Liver (tissue), 9 donors: Measurements from ENCODE around the gene NUTF2. TPM values are rescaled to one million over a fixed set of nuclear protein-coding genes. Genes with fewer than 3 reads are reported as not detected.

ENCODE experiments used
- DNase-seq: peaks from one replicate; pipeline ENCODE4 v3.0.0-alpha.2; 2017; ENCODE audit warnings: low spot score
- H3K27ac ChIP-seq, 2 donors: one replicate each; pipeline ENCODE4 v1.7.0; 2013; ENCODE audit warnings: inconsistent platforms in 2 of 2, low read length in 2 of 2, control low read depth in 1 of 2, low read depth in 1 of 2, mild to moderate bottlenecking in 1 of 2
- H3K27me3 ChIP-seq, 4 donors: one replicate each; pipeline versions ENCODE4 v1.6.1 to v1.7.0; 2013; ENCODE audit warnings: low read length in 3 of 4, inconsistent platforms in 1 of 4, mild to moderate bottlenecking in 1 of 4, moderate library complexity in 1 of 4; ENCODE audit not compliant: control insufficient read depth in 4 of 4, insufficient read depth in 4 of 4
- H3K36me3 ChIP-seq, 4 donors: one replicate each; pipeline versions ENCODE4 v1.6.1 to v1.7.0; 2013; ENCODE audit warnings: low read length in 3 of 4, mild to moderate bottlenecking in 3 of 4, low read depth in 1 of 4, moderate library complexity in 1 of 4; ENCODE audit not compliant: control insufficient read depth in 4 of 4, insufficient read depth in 3 of 4
- H3K4me1 ChIP-seq, 4 donors: one replicate each; pipeline versions ENCODE4 v1.6.1 to v1.7.0; 2013; ENCODE audit warnings: low read length in 3 of 4, mild to moderate bottlenecking in 3 of 4, moderate library complexity in 1 of 4; ENCODE audit not compliant: control insufficient read depth in 4 of 4, insufficient read depth in 4 of 4
- H3K4me3 ChIP-seq, 3 donors: one replicate each; pipeline versions ENCODE4 v1.6.1 to v1.7.0; 2013; ENCODE audit warnings: low read length in 3 of 3, control low read depth in 1 of 3, low read depth in 1 of 3, mild to moderate bottlenecking in 1 of 3
- H3K9ac ChIP-seq, 2 donors: one replicate each; pipeline ENCODE4 v1.7.0; 2013; ENCODE audit warnings: low read length in 2 of 2, mild to moderate bottlenecking in 2 of 2, moderate library complexity in 2 of 2, control low read depth in 1 of 2, low read depth in 1 of 2
- H3K9me3 ChIP-seq, 4 donors: one replicate each; pipeline versions ENCODE4 v1.6.1 to v1.7.0; 2013; ENCODE audit warnings: low read length in 3 of 4; ENCODE audit not compliant: control insufficient read depth in 4 of 4
- EGR1 ChIP-seq, 2 donors: IDR thresholded peaks; 2 replicates each; pipeline ENCODE4 v1.6.1; 2016 to 2018; ENCODE audit warnings: antibody characterized with exemption in 2 of 2, low read depth in 2 of 2
- FOXA1 ChIP-seq: IDR thresholded peaks from 2 replicates; pipeline ENCODE4 v1.6.1; 2016; ENCODE audit warnings: antibody characterized with exemption
- FOXA2 ChIP-seq: IDR thresholded peaks from 2 replicates; pipeline ENCODE4 v1.6.1; 2016; ENCODE audit warnings: antibody characterized with exemption
- GABPA ChIP-seq, 2 donors: IDR thresholded peaks in 1 of 2; conservative IDR thresholded peaks in 1 of 2; 2 replicates each; pipeline ENCODE4 v1.6.1; 2016; ENCODE audit warnings: antibody characterized with exemption in 2 of 2, mild to moderate bottlenecking in 1 of 2, moderate library complexity in 1 of 2
- HNF4A ChIP-seq, 2 donors: conservative IDR thresholded peaks; 2 replicates each; pipeline ENCODE4 v1.6.1; 2016; ENCODE audit warnings: antibody characterized with exemption in 2 of 2, mild to moderate bottlenecking in 2 of 2
- HNF4G ChIP-seq: IDR thresholded peaks from 2 replicates; pipeline ENCODE4 v1.6.1; 2016; ENCODE audit warnings: antibody characterized with exemption
- JUND ChIP-seq, 2 donors: IDR thresholded peaks; 2 replicates each; pipeline ENCODE4 v1.6.1; 2016; ENCODE audit warnings: antibody characterized with exemption in 2 of 2
- NR2F2 ChIP-seq: IDR thresholded peaks from 2 replicates; pipeline ENCODE4 v1.6.1; 2016; ENCODE audit warnings: antibody characterized with exemption
- RAD21 ChIP-seq, 2 donors: IDR thresholded peaks; 2 replicates each; pipeline ENCODE4 v1.6.1; 2016; ENCODE audit warnings: antibody characterized with exemption in 2 of 2, mild to moderate bottlenecking in 2 of 2
- RXRA ChIP-seq, 2 donors: IDR thresholded peaks; 2 replicates each; pipeline ENCODE4 v1.6.1; 2017 to 2018; ENCODE audit warnings: antibody characterized with exemption in 2 of 2, mild to moderate bottlenecking in 1 of 2
- SP1 ChIP-seq: IDR thresholded peaks from 2 replicates; pipeline ENCODE4 v1.6.1; 2018; ENCODE audit warnings: antibody characterized with exemption, mild to moderate bottlenecking
- TAF1 ChIP-seq: conservative IDR thresholded peaks from 2 replicates; pipeline ENCODE4 v1.6.1; 2016; ENCODE audit warnings: antibody characterized with exemption, mild to moderate bottlenecking
- YY1 ChIP-seq: IDR thresholded peaks from 2 replicates; pipeline ENCODE4 v1.6.1; 2016; ENCODE audit warnings: antibody characterized with exemption, mild to moderate bottlenecking
- WGBS: extraction: QIAGEN DNeasy Blood & Tissue Kit; methylation state at CpG from one replicate; pipeline ENCODE4 v1.1.7; 2013; 5-methylcytosine and 5-hydroxymethylcytosine counted together
- polyA plus RNA-seq, 2 donors: library from polyadenylated mRNA; stranded (reverse) in 1 of 2; unstranded in 1 of 2; fragments of 200-250 nt in 1 of 2; fragments of >200 nt in 1 of 2; fragmentation: Nextera tagmentation in 1 of 2; extraction: Ambion mirVana in 1 of 2; gene quantifications; one replicate each; pipeline versions ENCODE4 v1.2.1 to v1.2.3, GENCODE V29; 2013 to 2015
- total RNA-seq, 2 donors: library from RNA; depleted of rRNA; stranded (reverse); fragments of >200 nt; gene quantifications; one replicate each; pipeline ENCODE4 v1.2.3, GENCODE V29; 2014
- TF ChIP-seq, protein P1 (sequence below): IDR thresholded peaks from 2 replicates; pipeline ENCODE4 v1.6.1; 2016; ENCODE audit warnings: antibody characterized with exemption
- TF ChIP-seq, protein P2 (sequence below): IDR thresholded peaks from 2 replicates; pipeline ENCODE4 v1.6.1; 2016; ENCODE audit warnings: antibody characterized with exemption
- TF ChIP-seq, protein P3 (sequence below): IDR thresholded peaks from 2 replicates; pipeline ENCODE4 v1.6.1; 2016; ENCODE audit warnings: antibody characterized with exemption
- TF ChIP-seq, protein P4 (sequence below): IDR thresholded peaks from 2 replicates; pipeline ENCODE4 v1.6.1; 2016; ENCODE audit warnings: antibody characterized with exemption, mild to moderate bottlenecking
- TF ChIP-seq, protein P5 (sequence below): fragments of 150-350 bp; IDR thresholded peaks from 2 replicates; pipeline ENCODE4 v1.5.1; 2017; ENCODE audit warnings: improper control_type of control experiment, low read depth, low read length; ENCODE audit not compliant: missing input control
- donor health status: healthy.
- donor health status: healthy.
- donor health status: healthy.
- donor health status: healthy.
- donor health status: healthy.

Gene NUTF2
- total and polyA plus RNA-seq, 4 donors: 27.4 to 69.5 (median 54.8) TPM

DNA sequence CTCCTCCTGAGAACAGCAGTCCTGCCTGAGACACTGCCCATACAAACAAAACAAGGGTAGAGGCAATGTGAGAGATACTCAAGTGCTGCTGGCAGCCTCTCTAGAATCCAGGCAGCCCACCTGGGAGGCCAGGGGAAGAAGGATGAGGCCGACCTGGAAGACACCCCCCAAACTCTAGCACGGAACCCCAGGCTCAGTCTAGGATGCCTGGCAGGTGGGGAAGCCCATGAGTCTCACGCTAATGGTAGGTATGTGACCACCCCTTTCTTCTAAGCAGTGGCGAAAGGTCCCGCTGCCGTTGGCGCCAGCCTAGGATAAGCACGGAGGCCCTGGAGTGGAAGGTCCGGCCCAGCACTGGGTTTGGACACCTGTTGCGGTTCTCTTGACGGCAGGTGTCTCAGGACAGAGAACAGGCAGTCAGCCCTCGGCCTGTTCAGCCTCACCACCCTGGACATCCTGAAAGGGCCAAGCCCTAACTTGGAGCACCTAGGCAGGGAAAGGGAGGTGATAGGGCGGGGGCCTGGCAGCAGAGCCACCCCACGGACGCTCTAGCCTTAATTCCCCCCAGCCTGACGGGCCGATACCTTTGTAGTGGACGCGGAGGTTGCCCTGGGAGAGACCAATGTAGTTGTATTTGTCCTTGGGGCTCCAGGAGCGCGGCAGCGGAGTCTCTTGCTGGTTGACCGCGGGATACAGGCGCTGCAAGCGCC is 40.9 kb upstream of the NUTF2 start:
- no peaks in the 10 kb centered on the region for H3K27me3 ChIP-seq
- peak overlapping the region; percentile 83 to 97 (median 85) for H3K4me3 ChIP-seq
- peak; percentile 43 for DNase-seq
- WGBS: under 1% methylated on average over 26 of the region's 26 CpGs
- H3K36me3 ChIP-seq: peaks cover 0 to 15% (median 7%) of the 10 kb centered on the region in 4 donors
- H3K4me1 ChIP-seq: peaks cover 7 to 41% (median 35%) of the 10 kb centered on the region in 4 donors
- no peaks in the 10 kb centered on the region for H3K9me3 ChIP-seq
- H3K27ac ChIP-seq: peak overlapping the region; percentile 73 to 88
- TF ChIP-seq HNF4A (conservative IDR thresholded peaks at IDR 0.05): no peak
- no peak for TF ChIP-seq EGR1 (IDR thresholded peaks at IDR 0.05; ENCODE audit: low read depth in 2 of 2)
- no peak for TF ChIP-seq YY1
- H3K9ac ChIP-seq: peak overlapping the region; percentile 71 to 89

DNA sequence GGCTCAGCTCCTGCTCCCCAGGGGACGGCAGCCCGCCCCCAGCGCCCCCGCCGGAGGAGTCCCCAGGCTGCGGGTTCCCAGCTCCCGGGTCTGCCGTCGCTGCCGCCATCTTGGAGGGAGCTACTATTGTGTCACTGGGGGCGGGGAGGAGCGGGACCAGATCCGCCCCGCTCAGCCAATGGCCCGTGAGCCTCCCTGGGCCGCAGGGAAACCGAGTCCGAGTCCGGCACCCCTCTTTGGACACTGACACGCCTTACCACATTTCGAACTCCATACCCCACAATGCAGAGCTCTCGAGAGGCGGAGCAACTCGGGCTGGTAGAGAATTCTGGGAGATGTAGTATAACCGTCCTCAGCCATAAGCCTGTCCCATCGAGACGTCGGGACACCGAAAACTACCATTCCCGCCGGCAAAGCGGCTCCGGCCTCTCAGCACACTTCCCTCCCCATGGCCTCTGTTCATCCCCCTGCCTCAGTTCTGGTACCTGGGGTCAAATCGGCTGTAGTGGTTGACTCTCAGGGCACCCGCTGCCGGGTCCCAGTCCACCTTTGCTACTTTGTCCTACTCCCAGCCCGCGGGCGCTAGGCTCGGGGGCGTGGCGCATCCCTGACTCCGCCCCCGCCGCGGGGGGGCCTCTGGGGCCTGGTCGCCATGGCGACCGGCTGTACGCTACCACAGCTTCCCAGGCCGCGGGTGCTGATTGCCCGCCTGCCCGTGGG is 40.1 kb upstream of the NUTF2 start, which contains the start of the genes RANBP10 and TSNAXIP1:
RANBP10 (minus strand) TSS at position 133 of the 720 bp plus-strand sequence; CDS start at position 109, 24 bp downstream.
TSNAXIP1 (plus strand) TSS at position 462 of the 720 bp plus-strand sequence. CDS start 261 bp downstream, outside the sequence.
- H3K27ac ChIP-seq: peak within 1 kb of the TSS; percentile 73 to 88
- peaks cover 7 to 36% (median 30%) of the 10 kb centered on the region in 4 donors for H3K4me1 ChIP-seq
- H3K27me3 ChIP-seq: no peaks in the 10 kb centered on the region
- H3K36me3 ChIP-seq: peaks cover 0 to 10% (median 5%) of the 10 kb centered on the region in 4 donors
- peak; percentile 94 for DNase-seq
- no peak for TF ChIP-seq EGR1 (IDR thresholded peaks at IDR 0.05; ENCODE audit: low read depth in 2 of 2)
- TF ChIP-seq SP1: peak; percentile 89
- peak in 1 of 2 donors; percentile 7 for TF ChIP-seq GABPA (IDR thresholded peaks at IDR 0.05 in 1 of 2, conservative IDR thresholded peaks at IDR 0.05 in 1 of 2)
- TF ChIP-seq, protein P1, sequence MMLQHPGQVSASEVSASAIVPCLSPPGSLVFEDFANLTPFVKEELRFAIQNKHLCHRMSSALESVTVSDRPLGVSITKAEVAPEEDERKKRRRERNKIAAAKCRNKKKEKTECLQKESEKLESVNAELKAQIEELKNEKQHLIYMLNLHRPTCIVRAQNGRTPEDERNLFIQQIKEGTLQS: peak; percentile 27
- TF ChIP-seq JUND (IDR thresholded peaks at IDR 0.05): peak in 1 of 2 donors; percentile 46
- peak; percentile 99 for TF ChIP-seq YY1
- TF ChIP-seq, protein P2, sequence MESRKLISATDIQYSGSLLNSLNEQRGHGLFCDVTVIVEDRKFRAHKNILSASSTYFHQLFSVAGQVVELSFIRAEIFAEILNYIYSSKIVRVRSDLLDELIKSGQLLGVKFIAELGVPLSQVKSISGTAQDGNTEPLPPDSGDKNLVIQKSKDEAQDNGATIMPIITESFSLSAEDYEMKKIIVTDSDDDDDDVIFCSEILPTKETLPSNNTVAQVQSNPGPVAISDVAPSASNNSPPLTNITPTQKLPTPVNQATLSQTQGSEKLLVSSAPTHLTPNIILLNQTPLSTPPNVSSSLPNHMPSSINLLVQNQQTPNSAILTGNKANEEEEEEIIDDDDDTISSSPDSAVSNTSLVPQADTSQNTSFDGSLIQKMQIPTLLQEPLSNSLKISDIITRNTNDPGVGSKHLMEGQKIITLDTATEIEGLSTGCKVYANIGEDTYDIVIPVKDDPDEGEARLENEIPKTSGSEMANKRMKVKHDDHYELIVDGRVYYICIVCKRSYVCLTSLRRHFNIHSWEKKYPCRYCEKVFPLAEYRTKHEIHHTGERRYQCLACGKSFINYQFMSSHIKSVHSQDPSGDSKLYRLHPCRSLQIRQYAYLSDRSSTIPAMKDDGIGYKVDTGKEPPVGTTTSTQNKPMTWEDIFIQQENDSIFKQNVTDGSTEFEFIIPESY: peak; percentile 66
- TF ChIP-seq, protein P3, sequence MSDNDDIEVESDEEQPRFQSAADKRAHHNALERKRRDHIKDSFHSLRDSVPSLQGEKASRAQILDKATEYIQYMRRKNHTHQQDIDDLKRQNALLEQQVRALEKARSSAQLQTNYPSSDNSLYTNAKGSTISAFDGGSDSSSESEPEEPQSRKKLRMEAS: peak; percentile 77
- peak in 1 of 2 donors; percentile 57 for TF ChIP-seq HNF4A (conservative IDR thresholded peaks at IDR 0.05)
- TF ChIP-seq, protein P4, sequence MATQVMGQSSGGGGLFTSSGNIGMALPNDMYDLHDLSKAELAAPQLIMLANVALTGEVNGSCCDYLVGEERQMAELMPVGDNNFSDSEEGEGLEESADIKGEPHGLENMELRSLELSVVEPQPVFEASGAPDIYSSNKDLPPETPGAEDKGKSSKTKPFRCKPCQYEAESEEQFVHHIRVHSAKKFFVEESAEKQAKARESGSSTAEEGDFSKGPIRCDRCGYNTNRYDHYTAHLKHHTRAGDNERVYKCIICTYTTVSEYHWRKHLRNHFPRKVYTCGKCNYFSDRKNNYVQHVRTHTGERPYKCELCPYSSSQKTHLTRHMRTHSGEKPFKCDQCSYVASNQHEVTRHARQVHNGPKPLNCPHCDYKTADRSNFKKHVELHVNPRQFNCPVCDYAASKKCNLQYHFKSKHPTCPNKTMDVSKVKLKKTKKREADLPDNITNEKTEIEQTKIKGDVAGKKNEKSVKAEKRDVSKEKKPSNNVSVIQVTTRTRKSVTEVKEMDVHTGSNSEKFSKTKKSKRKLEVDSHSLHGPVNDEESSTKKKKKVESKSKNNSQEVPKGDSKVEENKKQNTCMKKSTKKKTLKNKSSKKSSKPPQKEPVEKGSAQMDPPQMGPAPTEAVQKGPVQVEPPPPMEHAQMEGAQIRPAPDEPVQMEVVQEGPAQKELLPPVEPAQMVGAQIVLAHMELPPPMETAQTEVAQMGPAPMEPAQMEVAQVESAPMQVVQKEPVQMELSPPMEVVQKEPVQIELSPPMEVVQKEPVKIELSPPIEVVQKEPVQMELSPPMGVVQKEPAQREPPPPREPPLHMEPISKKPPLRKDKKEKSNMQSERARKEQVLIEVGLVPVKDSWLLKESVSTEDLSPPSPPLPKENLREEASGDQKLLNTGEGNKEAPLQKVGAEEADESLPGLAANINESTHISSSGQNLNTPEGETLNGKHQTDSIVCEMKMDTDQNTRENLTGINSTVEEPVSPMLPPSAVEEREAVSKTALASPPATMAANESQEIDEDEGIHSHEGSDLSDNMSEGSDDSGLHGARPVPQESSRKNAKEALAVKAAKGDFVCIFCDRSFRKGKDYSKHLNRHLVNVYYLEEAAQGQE: peak; percentile 70
- TF ChIP-seq FOXA2: no peak
- peak; percentile 7 for TF ChIP-seq FOXA1
- peak; percentile 37 for TF ChIP-seq HNF4G
- TF ChIP-seq NR2F2: peak; percentile 38
- TF ChIP-seq RAD21 (IDR thresholded peaks at IDR 0.05): peak in 1 of 2 donors; percentile 37
- TF ChIP-seq, protein P5, sequence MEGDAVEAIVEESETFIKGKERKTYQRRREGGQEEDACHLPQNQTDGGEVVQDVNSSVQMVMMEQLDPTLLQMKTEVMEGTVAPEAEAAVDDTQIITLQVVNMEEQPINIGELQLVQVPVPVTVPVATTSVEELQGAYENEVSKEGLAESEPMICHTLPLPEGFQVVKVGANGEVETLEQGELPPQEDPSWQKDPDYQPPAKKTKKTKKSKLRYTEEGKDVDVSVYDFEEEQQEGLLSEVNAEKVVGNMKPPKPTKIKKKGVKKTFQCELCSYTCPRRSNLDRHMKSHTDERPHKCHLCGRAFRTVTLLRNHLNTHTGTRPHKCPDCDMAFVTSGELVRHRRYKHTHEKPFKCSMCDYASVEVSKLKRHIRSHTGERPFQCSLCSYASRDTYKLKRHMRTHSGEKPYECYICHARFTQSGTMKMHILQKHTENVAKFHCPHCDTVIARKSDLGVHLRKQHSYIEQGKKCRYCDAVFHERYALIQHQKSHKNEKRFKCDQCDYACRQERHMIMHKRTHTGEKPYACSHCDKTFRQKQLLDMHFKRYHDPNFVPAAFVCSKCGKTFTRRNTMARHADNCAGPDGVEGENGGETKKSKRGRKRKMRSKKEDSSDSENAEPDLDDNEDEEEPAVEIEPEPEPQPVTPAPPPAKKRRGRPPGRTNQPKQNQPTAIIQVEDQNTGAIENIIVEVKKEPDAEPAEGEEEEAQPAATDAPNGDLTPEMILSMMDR: no peak
- peak; percentile 88 for TF ChIP-seq TAF1
- peak; percentile 32 to 66 for TF ChIP-seq RXRA (IDR thresholded peaks at IDR 0.05)
- H3K9ac ChIP-seq: peak within 1 kb of the TSS; percentile 71 to 89
- peak within 1 kb of the TSS; percentile 83 to 97 (median 85) for H3K4me3 ChIP-seq
- no peaks in the 10 kb centered on the region for H3K9me3 ChIP-seq
- under 1% methylated on average over 54 of the region's 54 CpGs for WGBS
